Glomerular endothelial cell (primary cell): ENCODE results near the gene MYO9B. TPM values are rescaled to one million over a fixed set of nuclear protein-coding genes. Genes with fewer than 3 reads are reported as not detected.

Experiments used
- DNase-seq: peaks from one replicate; pipeline ENCODE4 v3.0.0-alpha.2; 2011; ENCODE audit warnings: low read depth, low spot score; ENCODE audit errors: extremely low read depth
- total RNA-seq: library from RNA; depleted of rRNA; stranded (reverse); fragments of >200 nt; gene quantifications from 2 replicates; pipeline ENCODE4 v1.2.3, GENCODE V29; 2015

The MYO9B gene
- total RNA-seq, 1 donor from 2014 or later, result 125 TPM

DNA sequence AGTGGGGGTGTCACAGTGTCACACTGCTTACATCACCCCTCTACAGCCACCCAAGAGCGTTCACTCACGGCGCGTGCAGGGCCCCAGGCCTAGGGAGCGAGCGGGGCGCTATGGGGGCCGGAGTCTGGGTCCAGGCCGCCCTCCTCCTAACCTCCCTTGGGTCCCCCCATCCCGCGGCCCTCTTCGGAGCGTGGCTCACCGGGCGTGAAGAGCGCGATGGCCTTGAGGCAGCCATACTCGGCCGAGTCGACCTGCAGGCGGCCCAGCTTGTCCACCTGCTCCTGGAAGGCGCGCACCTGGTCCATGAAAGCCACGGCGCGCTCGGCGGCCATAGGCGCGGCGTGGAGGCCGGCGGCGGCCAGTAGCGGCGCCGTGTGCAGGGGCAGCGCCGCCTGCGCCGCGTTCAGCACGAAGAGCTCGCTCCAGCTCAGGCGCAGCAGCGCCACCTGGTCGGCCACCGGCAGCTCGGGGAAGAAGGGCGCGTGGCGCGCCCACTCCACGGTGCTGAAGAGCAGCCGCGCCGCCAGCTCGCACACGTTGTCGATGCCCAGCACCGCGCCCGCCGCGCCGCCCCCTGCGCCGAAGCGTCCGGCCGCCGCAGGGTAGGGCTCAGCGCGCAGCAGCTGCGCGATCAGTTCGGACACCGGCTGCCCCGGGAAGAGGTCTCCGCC is 159.9 kb downstream of the MYO9B start:
- no peak for DNase-seq

DNA sequence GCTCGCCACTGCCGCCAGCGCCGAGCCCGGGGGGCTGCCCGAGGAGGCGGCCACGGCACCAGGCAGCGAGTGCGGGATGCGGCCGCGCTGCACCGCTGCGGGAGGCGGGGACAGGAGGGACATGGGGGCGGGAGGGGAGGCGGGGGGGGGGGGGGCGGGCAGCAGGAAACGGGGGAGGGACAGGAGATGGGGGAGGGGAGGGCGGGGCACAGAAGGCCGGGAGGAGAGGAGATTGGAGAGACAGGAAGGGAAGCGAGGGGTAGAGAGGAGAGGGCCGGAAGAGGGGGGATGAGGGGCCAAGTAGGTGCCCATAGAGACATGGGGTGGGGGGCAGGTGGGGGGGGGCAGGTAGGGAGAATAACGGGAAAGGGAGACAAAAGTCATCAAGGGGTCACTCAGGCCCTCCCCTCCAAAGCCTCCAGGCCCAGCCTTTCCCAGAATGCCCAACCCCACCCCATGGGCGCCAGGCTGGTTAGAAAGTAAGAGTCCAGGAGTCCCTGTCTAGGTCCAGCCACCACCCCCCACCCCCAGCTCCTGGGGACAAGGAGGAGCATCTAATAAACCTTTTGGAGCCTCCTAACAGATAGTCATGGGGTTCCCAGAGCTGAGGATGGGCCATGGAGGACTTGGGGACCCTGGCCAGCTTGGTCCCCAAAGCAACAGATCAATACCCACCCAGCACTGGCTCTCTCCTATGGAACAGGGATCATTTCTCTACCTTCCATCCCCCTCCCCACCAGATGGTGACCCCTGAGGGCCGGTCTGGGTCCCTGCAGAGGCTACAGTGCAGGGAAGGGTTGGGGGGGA is 160.6 kb downstream of the MYO9B start:
- no peak for DNase-seq

DNA sequence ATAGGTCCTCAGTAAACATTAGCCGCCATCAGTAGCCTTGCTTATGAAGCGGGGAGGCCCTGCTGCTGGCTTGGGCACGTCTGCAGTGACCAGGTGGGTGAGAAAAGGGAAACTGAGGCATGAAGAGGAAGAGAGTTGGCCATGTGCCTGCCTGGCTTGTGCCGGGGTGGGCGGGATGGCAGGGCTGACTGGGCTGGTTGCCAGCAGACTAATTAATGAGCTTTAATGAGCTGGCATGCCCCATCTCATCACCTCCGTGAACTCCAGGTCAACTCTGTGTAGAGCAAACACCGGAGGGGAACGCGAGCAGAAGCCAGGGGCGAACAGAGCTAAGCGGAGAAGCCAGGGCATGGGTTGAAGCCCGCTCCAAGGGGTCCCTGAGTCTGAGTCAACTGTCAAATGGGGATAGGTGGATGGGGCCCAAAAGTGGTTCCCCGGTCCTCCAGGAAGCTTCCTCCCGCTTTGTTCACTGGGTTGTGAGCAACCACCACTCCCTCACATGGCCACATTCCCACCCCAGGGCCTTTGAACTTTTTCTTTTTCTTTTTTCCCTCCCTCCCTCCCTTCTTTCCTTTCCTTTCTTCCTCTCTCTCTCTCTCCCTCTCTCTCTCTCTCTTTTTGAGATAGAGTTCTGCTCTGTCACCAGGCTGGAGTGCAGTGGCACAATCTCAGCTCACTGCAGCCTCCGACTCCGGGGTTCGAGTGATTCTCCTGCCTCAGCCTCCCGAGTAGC is 161.4 kb downstream of the MYO9B start:
- no peak for DNase-seq

DNA sequence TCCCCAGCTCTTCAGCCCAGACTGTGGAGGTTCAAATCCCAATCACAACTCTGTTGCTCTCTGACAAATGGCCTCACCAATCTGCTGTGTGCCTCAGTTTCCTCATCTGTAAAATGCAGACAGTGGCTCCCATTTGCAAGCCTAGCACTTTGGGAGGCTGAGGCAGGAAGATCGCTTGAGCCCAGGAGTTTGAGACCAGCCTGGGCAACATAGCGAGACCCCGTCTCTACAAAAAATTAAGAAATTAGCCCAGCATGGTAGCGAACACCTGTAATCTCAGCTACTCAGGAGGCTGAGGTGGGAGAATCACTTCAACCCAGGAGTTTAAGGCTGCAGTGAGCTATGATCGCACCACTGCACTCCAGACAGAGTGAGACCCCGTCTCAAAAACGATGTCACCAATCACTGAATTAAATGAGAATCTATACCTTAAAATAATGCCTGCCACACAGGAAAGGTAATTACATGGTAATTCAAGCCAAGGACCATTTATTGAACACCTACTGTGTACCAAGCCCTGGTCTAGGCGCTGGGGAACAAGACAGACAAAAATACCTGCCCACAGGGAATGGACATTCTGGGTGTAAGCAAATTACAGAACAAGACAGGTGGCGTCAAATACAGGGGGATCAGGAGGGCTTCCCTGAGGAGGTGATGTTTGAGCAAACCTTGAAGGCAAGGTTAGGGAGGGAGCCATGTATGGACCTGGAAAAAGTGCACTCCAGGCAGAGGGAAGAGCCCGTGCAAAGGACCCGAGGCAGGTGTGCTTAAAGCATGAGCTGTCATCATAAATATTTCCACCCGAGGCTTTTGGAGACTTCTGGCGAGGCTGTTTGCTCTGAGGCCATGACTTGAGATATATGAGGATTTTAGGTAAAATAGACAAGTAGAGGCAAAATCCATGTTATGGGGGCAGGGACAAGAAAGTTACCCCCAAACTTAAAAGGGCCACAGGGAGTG is 162.4 kb downstream of the MYO9B start:
- no peak for DNase-seq

DNA sequence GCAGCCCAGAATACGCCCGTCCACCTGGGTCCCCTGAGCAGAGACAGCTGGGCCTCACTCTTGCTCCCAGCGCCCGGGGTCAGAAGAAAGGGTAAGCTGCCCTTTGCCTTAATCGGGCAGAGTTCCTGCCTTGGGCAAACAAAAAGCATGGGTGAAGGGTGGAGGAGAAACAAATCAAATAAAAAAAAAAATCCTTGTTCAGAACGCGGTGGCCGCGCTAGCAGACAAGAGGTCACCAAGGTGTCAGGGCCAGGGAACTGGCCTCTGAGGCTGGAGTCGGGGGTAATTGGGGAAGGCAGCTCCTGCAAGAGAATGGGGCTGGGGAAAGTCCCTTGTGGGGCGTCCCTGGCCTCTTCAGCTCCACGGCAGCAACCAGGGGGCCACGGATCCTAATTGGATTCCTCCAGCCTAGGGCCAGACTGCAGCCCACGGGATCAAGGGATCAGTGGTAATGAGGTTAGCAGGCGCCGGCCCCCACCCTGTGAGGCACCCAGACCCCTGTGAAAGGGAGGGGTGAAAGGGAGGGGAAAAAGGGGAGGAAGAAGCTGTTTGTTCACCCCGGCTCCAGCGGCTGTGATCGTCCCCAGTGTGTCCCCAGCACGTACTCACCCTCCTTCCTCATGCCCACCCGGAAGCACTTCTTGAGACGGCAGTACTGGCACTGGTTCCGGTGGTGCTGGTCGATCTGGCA is 164.6 kb downstream of the MYO9B start:
- DNase-seq, result no peak

DNA sequence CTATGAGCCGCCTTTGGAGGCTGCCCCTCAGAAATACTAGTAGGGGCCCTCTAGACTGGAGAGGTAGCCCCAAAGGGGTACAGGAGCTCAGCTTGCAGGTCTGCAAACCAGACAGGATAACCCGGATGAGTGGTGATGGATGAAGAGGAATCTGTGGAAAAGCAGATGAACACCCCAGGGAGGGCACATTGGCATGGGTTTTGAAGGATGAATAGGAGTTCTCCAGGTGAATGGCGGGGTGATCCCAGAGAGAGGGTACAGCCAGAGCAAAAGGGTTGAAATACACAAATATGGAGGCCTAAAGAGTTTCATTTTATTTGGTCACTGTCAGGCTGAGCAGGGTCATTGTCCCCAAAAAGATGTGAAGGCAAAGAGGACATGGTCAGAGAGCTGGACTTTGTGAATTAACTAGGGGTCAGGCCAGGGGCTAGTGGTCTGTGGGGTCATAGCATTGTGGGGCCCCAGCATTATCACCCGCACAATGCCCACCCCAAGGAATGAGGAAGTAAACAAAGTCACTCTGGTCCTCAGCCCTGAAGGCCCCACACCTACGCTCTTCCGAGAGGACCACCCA is 165.3 kb downstream of the MYO9B start:
- no peak for DNase-seq

DNA sequence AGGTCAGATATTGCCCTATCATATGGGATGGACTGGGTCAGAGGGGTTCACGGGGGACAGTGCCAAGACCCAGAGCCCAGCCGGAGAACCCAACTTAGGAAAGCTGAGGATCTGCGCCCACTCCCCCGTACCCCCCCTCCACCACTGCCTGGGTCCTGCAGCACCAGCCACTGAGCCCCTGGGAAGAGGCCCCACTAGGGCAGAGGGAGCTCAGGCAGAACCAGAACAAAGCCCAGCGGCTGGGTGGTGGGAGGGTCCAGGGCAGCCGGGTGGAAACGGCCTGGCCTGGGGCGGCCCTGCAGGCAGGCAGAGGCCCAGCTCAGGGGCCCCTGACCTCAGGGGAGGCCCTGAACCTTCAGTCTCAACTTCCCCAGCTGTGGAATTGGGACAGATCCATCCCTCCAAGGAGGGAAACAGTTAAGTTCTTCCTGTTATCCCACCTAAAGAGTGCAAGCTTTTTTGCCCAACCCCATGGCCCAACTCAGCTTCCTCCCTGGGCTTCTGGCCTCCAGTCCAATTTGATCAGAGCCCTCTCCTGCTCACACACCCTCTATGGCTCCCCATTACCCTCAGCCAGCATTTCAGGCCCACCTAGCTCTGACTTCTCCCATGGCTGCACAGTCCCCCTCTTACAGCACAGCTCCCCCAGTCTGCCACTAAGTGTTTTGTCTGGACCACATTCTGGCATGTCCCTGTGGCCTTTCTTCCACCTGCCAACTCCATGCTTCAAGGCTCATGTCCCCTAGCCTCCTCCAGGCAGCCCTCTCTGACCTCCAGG is 167.0 kb downstream of the MYO9B start:
- no peak for DNase-seq

DNA sequence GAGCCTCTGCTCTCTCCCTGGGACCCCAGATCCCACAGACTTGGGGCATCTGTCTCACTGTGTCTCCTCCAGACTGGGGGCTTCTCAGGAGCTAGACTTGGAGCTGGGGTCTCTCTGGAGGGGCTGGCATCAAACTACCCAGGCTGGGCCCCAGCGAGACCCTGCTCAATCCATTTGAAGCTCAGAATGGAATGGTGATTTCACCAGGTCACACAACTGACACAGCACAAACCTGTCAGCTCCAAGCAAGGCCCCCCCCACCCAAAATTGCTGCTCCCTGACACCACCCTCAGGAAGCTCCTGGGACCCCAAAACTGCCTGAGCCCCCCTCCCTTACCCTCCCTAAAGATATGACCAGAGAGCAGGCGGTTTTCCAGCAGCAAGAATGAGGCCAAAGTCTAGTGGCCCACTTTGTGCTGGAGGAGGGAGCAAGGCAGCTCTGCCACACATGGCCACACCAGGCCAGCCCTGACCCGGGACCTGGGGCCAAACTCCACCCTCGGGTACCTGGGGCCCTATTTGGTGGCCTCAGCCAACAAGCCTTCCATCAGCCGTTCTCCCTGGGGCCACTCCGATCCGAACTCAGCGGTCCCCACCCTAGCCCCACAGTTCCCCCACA is 167.7 kb downstream of the MYO9B start:
- DNase-seq, result no peak

DNA sequence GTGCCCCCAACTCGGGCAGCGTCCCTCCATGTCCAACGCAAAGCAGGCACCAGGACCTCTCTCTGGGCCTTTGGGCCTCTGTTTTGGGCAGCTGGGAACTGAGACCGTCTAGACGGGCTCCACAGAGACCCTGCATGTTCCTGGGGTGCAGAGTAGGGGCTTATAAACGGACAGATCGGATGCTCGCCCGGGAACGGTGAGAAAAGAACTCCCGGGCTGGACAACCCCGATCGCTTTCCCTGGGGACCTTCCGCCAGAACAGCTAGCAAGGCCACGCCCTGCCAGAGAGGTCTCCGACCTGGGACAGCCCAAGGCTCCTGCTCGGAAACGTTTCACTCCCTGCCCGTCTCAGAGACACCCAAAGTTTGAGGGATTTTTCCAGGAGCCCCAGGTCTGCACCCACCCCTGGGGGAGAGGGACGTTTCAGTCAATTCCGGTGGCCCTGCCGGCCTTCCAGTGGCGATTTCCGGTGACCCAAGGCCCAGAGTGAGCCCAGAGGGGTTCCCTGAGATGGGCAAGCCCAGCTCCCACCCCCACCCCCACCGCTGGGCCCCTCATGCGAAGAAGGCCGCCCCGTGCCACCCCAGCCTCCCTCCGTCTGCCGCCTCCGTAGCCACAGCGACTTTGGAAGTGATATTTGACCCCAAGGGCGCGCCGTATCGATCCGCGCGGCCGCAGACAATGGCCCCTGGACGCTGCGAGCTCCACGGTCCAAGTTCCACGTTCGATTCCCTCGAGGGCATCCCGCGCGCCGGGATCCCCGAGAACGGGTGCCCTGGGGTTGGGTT is 168.4 kb downstream of the MYO9B start:
- no peak for DNase-seq

DNA sequence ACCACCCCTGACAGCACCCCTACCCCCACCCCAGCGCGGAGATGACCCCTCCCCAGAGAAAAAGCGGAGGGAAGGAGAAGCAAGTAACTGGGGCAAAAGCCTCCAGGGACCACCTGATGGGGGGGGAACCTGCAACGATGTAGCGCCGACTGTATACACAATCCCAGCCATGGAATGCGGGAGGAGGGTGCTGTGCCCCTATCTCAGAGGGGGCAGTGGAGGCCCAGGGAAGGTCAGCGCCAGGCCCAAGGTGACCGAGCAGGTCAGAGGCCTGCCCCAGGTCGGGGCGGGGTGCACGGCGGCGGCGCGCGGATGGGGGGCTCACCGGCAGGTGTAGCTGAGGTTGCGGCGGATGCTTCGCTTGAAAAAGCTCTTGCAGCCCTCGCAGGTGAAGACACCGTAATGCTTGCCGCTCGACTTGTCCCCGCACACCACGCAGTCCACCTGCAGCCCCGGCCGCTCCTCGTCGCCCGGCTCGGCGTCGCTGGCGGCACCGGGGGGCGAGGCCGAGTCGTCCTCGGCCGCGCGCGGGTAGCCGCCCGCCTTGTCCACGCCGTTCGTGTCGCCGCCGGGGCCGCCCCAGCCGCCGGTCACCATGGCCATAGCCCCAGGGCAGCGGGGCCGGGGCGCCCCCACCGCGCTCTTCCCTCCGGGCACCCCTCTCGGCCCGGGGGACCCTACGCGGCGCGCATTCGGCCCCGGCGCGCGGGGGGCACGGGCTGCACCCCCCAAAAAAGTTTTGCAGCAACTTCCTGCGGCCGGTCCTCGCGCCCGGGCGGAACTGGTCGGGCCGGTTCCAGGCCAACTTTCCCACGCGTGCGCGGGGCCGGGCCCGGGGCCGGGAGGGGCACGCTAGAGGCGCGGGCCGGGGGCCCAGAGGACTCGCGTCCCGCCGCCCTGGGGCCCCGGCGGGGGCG is 169.3 kb downstream of the MYO9B start:
- no peak for DNase-seq

DNA sequence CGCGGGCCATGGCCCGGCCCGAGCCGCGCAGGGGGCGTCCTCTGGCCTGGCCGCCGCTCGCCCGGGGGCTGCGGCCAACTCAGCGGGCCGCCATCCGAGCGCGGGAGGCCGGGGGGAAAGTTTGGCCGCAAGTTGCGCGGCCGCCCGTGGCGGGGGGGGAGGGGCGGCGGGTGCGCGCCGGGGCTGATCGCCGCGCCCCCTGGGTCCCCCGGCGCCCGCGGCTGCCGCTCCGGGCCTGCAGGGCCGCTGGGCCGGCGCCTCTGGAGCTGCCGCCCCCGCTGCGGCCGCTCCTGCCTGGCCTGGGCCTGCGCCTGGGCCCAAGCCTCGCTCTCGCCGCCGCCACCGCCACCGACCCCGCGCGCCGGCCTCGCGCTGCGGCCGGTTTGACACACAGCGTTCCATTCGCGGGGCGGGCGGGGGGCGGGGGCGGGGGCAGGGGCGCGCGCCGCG is 170.0 kb downstream of the MYO9B start, which contains the start of gene NR2F6:
Gene NR2F6 (minus strand): TSS at position 385 of the 450 bp plus-strand sequence. CDS start 699 bp downstream, outside the sequence.
- DNase-seq, result no peak

DNA sequence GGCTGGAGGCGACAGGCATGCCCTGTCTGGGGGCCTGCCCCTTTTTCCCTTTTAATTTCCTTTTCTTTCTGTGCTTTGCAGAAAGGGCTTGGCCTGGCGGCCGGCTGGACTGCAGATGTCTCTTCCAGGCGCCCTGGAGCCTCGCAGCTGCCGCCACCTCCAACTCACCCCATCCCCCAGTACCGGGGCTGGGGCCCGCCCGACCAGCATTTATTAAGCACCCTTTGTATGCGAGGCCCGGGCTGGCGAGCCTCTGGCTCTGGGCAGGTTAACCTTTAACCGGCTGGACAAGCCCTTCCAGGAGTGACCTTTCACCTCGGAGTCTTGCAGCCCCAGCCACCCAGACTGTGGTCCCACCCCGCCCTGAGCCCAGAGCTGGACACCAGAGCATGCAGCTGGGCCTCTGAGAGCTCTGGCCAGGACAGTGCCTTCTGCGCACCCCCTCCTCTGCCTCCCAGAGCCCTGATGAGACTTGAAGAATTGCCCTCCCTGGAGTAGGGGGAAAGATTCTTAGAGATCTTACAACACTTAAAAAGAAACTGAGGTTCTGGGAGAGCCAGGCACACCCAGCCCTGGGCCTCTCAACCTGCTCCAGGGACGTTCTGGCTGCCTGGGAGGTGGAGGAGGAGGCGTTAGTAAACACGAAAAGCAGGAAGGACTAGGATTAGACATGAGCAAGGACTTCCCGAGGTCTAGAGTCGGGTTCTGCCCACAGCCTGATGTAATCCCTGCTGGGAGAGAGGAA is 171.3 kb downstream of the MYO9B start:
- no peak for DNase-seq

DNA sequence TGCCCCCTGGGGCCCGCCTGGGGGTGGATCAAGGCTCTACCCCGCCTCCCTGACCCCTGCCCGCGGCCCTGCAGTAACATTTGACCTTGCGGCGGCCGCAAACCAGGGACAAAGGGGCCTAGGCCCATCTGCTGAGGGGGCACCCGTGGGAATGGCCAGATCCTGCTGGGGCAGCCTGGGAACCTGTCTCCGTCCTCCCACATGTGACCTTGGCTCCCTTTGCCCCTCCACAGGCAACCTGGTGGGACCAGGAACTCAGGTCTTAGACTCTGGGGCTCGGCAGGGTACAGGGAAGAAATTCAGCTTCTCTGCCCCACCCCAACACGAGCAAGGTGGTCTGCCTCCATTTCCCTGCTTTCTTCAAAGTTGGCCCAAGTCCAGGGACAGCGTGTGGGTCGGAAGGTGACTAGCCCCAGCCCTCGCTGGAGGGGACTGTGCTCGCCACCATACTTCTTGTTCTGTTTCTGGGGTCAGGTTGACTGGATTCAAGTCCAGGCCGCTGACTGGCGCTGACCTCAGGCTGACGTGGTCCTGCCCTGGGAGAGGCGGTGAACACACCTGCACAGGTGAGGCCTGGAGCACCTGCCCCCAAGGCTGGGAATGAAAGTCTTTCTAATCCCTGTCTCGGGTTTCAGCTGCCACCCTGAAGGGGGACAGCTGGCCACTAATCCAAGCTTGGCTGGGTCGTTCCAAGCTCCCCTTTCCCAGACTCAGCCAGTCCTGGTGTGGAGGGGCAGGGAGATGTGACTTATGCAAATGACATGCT is 172.6 kb downstream of the MYO9B start:
- DNase-seq, result no peak

DNA sequence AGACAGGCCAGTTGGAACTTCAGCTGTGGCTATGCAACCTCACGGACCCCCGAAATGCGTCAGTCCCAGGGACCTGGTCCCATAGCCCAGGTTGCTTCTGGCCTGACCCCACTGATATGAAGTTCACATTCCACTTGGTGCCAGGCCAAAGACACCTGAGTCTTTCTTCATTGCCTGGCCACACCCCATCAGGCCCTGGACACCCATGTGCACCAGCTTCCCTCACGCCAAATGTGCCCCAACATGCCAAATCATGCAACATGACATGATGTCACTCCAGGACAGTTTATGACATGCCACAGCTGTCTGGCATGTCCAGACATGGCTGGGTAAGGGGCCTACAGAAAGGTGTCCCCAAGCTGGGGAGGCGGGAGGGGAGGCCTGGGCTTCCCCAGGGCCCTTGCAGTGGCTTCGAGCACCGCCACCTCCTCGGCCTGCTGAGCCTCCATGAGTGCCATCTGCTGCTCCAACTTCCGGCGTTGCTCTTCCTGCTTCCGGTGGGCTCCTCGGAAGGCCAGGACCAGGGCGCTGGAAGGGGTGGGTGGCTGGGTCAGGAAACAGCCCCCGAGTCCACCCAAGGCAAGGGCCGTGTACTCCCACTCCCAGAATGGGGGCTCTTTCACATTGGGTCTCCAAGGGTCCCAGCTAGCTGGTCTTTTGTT is 174.4 kb downstream of the MYO9B start:
- no peak for DNase-seq
